HG02571 (cell line): Measurements from ENCODE around the gene WDR45.
A peak's percentile ranks its signal among the peaks of the same experiment; 100 is the strongest.

ENCODE experiments used
- ATAC-seq: cut with Tn5 transposase; IDR thresholded peaks from one replicate; pipeline ENCODE4 v1.9.1; 2021; ENCODE audit warnings: mild to moderate bottlenecking, moderate library complexity; ENCODE audit not compliant: unreplicated experiment

Gene WDR45

GRCh38 chrX:49075347-49075746, 4.3 kb downstream of the WDR45 start:
- ATAC-seq, result no peak

DNA sequence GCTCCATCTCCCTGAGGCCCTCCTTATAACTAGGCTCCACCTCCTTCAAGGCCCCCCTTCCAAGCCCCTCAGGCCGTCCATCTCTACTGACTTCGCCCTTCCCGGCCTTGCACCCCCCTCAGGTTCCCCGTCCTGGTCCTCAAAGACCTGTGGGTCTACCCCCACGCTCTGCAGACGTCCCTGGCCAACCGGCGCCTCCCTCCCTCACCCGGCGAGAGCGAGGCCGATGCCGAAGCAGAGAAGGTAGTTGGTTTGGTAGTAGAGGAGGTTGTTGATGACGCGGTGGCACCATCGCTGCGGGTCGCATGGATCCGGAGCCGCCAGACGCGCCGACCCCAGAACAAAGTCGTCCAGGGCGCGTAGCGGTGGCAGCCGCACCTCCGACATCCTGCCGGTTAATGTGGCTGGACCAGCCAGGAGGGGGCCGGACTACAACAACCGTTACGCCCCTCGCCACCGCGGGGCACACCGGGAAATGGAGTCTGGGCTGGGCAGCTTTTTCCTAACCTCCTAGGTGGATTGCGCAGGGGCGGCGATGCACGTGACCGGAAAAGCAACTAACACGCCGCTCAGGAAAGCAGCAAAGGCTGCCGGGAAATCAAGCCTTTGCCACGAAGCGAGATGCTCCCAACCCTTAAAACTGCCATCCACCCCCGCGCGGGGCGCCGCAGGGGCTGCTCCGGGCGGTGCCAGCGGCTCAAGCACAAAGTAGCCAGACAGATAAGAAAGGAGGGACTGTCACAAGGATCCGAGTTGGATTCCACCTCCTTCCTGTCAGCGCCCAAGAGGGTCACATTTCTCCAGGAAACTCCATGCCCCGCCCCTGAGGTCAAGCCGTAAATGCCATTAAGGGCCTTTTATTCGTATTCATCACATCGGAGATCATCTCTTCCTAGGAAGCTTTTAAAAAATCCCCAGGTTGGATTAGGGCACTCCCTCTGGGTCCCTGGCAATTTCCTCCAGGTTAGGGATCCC, 5.8 kb downstream of the WDR45 start, which contains the start of gene PRAF2:
Gene PRAF2 (minus strand): TSS at position 402 of the 975 bp plus-strand sequence. CDS start 15 bp downstream, at position 387.
- peak; percentile 84 for ATAC-seq

GRCh38 chrX:49072712-49073095, 7.0 kb downstream of the WDR45 start:
- no peak for ATAC-seq

DNA sequence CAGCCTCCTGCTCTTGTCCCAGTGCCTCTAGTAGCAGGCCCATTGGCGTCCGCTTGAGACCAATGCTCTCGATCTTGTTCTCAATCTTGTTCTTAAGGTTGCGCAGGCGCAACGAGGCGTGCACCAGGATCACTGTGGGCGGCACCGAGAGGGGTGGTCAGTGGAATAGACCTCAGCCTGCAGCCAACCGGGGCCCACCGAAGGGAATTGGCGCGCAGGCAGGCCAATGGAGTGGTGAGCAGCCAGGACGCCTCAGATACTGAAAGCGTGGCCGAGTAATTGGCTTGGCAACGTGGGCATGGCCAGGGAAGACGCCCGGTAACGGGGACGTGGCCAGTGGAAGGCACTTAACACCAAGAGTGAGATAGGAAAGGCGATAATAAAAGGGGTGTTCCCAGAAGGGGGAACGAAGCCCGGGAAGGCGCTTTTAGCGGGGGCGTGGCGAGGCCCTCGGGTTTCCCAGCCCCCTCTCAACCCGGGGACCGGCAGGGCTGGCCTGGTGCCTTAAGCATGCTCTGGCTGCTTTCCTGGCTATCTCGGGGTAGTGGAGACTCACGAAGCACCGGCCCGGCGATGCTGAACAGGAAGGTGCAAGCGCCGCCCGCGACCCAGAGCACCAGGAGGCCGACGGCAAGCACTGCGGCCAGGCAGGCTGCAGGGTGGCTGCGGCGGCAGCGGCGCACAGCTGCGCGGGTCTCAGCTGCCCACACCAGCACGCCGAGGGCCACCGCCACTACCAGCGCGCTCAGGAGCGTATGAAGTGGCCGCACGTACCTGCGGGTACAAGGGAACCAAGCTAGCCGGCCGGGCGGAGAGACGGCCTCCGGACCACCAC, 7.6 kb downstream of the WDR45 start:
- no peak for ATAC-seq

DNA sequence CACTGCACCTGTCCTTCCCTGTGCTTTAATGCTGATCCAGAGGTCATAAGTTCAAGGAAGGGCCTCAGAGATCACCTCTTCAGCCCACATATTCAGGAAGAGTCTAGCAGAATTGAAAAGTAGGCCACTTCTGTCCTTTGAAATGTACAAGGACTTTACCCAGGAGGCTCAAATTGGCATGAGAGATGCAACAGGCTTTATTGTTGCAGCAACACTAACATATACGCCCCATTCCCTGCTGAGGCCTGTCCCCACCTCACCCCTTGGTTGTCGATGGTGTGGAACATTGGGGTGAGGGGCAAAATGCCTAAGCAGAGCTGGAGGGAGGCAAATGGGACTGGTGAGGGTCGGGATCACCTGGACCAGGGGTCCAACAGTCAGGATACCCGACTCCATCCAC, 8.7 kb downstream of the WDR45 start:
- no peak for ATAC-seq

DNA sequence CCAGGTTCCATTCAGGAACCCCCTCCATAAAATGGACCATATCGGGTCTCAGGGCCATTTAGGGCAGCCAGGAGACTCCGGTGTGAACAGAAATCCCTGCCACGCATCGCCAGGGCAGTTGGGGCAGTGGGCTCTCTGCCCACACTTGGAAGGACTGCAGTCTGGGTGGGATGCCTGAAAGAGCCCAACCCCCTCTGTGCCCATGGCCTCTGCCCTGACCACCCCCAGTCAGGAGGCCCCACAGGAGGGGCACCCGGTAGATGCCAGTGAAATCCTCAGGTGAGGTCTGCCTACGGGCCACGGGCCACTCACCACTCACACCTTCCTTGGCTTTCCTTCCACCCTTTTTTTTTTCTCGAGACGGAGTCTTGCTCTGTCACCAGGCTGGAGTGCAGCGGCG, 10.6 kb downstream of the WDR45 start:
- no peak for ATAC-seq

DNA sequence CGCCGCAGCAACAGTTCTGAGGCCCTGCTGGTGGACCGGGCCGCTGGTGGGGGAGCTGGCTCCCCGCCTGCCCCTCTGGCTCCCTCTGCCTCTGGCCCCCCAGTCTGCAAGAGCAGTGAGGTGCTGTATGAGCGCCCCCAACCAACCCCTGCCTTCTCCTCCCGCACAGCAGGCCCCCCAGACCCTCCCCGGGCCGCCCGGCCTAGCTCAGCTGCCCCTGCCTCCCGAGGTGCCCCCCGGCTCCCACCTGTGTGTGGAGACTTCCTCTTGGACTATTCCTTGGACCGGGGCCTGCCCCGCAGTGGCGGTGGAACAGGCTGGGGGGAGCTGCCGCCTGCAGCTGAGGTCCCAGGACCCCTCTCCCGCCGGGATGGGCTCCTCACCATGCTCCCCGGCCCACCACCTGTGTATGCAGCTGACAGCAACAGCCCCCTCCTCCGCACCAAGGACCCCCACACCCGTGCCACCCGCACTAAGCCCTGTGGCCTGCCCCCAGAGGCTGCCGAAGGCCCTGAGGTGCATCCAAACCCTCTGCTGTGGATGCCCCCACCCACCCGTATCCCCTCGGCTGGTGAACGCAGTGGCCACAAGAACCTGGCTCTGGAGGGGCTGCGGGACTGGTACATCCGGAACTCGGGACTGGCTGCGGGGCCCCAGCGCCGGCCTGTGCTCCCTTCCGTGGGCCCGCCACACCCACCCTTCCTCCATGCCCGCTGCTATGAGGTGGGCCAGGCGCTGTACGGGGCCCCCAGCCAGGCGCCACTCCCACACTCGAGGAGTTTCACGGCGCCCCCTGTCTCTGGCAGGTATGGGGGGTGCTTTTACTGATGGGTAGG, 12.2 kb downstream of the WDR45 start:
- no peak for ATAC-seq

DNA sequence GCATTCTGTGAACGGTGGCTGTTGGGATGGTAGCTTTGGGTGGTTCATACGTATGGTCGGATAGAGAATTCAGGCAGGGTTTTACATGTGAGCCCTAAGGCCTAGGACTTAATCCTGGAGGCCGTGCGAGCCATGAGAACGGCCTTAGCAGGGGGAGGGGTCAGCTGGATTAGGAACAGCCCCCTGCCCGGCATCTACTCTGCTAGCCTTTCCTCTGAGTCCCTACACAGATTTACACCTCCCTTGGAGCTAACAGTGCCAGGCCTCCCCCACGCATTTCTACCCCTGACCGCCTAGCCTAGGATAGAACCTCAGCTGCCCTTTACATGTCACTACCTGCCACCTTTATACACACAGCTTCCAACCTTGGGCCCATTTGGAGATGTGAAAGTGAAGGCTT, 13.0 kb downstream of the WDR45 start:
- ATAC-seq, result no peak

DNA sequence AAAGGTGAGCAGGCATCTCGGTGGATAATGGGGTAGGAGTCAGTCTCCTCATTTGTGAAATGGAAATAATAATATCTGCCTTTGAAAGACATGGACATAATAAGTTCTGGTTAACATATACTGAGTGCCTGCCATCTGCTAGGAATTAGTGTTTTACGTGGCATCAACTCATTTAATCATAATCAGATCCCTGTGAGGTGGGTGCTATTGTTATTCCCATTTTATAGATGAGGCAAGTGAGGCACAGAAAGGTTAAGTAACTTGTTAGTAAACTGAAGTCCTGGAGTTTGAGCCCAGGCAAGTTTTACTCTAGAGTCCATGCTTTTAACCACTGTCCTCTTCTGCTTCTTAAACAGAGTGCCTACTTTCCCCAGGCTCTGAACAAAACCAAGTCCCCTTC, 13.4 kb downstream of the WDR45 start:
- no peak for ATAC-seq

DNA sequence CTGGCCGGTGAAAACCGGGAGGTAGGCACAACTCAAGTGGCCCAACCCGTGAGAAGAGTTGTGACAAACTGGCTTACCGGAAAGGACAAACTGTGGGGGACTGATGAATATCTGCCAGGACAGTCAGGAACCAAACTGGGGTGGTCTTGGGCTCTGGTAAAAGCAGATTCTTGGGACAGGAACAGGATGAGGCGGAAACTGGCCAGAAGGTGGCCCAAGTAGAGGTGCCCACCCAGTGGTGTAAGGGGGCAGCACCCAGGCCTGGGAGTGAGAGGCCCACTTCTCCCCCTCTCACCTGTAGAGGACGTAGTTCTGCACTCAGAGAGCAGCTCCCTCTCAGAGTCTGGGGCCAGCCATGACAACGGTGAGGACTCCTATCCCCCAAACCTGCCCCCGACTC, 15.0 kb downstream of the WDR45 start:
- no peak for ATAC-seq

DNA sequence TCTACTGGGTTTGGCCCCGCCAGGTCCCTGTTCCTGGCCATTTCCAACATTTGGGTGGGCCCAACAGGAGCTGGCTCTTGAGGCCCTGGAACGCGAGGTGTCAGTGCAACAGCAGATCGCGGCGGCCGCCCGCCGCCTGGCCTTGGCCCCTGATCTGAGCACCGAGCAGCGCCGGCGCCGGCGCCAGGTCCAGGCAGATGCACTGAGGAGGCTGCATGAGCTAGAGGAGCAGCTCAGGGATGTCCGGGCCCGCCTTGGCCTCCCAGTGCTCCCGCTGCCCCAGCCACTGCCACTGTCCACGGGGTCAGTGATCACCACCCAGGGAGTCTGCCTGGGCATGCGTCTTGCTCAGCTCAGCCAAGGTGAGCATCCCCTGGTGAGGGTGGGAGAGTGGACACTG, 15.4 kb downstream of the WDR45 start:
- ATAC-seq, result no peak

DNA sequence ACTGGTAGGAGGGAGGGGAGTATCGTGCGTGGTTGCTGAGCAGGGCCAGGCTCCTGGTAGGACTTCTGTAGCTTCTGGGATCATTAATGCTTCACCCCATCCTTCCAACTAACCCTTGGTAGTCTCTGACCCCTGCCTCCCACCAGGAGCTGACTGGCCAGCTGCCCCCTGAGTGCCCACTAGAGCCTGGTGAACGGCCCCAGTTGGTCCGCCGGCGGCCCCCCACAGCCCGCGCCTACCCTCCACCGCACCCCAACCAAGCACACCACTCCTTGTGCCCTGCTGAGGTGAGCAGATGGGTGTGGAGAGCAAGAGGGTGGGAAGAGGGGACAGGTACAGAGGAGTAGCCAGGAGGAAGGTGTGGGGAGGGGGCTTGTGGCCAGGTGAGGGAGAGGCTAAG, 16.0 kb downstream of the WDR45 start:
- ATAC-seq, result no peak

DNA sequence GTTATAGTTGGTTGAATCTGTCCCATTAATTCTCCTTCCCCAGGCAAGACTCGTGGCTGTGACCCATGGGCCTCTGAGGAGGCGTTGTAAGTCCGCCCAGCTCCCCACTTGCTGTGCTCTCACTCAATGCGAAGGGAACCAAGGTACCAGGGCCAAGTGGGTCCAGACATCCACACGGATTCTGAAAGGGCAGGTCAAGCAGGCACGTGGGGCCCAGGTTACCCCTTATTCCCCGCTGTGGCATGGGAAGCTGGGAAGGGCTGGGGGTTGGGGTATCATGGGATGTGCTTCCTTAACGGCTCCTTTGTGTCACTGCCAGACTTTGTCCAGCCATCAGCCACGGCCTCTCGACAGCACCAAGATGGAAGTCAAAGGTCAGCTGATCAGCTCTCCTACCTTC, 17.8 kb downstream of the WDR45 start:
- ATAC-seq, result no peak

DNA sequence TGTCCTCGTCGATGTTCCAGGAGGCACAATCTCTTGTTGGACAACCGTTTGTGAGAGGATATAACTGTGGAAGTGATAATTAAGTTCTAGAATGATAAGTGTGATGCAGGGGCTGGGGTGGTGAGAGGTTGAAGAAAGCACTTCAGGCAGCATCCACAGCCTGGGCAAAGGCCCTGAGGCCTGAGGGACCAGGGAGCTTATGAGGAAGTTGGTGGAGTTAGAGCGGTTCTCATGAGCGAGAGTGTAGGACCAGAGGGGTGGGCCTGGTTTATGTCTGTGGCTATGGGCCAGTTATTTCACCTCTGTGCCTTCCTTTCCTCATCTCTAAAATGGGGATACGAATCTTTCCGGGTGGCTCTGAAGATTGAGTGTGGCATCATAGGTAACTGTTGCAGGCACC, 18.2 kb downstream of the WDR45 start:
- ATAC-seq, result no peak

GRCh38 chrX:49060914-49061313, 18.8 kb downstream of the WDR45 start:
- ATAC-seq, result no peak

GRCh38 chrX:49059681-49060085, 20.0 kb downstream of the WDR45 start:
- ATAC-seq, result no peak

GRCh38 chrX:49059201-49059600, 20.5 kb downstream of the WDR45 start:
- ATAC-seq, result no peak

- ATAC-seq, result no peak
Observed at GRCh38 chrX:49058794-49059193, 20.9 kb downstream of the WDR45 start, which contains the start of gene CCDC120. Gene CCDC120 (plus strand): TSS chrX:49058999. CDS start chrX:49062042, 3,043 bp downstream.

DNA sequence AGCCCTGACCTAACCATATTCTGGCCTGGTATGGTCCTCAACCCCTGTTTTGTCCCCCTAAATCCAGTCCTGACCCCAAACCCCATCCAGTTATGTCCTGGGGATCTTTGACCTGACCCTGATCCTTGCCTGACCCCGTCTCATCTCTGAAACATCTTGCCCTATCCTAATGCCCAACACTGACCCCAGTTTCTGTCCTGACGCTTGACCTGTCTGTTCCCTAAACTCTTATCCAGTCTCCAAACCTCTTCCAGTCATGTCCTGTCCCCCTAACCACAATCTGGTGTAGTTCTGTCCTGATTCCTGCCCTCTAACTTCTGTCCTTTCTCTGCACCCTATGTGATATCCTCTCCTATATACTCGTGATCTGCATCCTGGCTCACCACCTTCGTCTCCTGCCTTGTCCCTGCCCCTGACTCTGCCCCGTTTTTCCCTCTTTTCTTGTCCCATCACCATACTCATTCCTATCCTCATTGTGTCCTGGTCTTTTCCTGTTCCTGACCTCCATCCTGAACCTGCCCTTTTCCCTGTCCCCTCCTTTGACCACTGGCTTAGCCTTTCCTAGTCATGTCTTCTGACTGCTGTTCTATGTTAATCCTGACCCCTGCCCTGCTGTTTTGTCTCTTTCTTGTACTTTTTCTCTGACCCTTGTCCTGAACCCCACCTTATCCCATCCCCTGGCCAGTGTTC, 25.5 kb downstream of the WDR45 start:
- ATAC-seq, result no peak
